HG03342 (cell line): ENCODE results near the gene NCAM1.

ENCODE experiments used
- ATAC-seq: cut with Tn5 transposase; IDR thresholded peaks from one replicate; pipeline ENCODE4 v1.9.1; 2021; ENCODE audit warnings: mild to moderate bottlenecking, moderate library complexity; ENCODE audit not compliant: unreplicated experiment

The NCAM1 gene

GRCh38 chr11:113121746-113122145 is 160.5 kb downstream of the NCAM1 start:
- no peak for ATAC-seq

DNA sequence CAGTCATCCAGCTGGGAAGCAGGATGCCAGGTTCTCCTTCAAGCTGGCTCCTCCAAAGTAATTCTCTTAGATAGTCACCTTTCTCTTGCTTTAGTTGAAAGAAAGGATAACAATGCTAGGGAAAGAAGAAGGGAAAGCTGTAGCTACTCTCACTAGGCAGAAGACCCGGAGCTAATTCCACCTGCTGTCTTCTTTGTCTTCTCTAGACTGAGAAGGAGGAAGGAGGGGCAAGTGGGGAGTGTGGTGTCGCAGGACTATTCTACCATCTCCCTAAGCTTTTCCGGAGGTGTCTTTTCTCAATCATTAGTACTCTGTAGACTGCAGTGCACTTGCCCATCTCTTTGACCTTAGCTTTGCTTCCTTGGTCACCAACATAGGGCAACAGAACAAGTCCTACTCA is 162.8 kb downstream of the NCAM1 start:
- no peak for ATAC-seq

DNA sequence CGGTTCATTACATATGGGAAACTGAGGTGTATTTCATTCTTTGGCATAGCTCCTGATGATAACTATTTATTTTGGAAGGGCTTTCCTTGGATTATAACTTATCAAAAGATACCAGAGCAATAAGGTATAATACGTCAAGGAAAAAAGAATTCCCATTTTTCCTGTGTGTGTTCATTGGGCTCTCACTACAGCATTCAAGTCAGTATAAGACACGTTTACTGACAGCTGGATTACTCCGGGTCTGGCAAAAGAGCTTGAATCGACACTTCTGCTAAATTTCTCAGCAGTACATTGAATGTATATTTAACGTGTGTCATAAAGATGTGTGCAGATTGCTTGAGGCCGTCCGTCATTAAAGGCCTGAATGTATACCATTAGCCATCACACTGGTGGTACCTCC is 163.4 kb downstream of the NCAM1 start:
- no peak for ATAC-seq

DNA sequence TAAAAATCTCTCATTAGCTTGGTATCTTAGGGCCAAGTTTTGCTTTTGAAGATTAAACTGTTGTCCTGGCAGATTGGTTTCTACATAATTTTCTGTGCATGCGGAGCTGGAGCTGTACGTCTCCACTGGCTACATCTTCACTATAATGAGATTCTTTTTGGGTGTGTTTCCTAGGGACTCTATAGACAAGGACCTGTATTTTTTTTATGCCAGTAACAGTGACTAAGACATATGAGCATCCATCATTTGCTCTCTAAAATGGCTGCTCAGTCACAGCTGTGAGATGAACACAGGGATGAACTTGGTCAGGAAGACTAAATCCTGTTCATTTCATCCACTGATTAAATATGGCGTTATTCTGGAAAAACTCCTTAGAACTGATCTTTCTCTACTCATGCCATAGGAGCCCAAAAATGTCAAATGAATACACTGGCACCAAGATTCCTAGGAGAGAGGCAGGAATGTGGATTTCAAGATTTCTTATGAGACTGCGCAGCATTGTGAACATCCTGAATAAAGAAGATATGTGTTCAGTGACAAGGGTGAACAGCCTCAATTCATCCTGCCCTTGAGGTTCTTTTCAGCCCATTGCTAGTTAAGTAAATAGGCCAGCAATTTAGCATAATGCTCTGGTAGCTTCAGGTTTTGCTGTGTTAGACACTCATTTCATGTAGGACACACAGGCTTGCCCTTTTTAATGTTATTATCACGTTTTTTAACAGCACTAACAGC is 168.2 kb downstream of the NCAM1 start:
- ATAC-seq, result no peak

- no peak for ATAC-seq
These were observed 170.0 kb downstream of the NCAM1 start for GRCh38 chr11:113131036-113131775.

DNA sequence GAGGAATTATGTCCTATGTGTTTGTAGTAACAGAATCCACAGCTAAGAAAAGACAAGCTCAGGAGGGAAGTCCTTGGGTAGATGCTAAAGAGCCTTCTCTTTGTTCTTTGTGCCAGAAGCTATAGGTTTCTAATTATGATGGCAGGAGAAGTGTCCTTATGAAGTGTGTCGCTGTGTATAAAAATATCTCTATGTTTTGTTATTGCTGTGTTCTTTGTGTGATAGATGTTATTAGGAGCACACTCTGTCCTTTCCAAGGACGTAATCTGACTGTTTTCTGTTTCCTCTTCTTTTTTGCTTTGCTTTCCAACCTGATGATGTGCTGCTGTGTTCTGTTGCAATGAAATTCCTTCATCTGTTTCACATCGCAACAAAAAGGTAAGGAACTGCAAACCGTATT is 171.9 kb downstream of the NCAM1 start:
- no peak for ATAC-seq

- ATAC-seq, result no peak
These were observed 173.4 kb downstream of the NCAM1 start for GRCh38 chr11:113134626-113135025.

DNA sequence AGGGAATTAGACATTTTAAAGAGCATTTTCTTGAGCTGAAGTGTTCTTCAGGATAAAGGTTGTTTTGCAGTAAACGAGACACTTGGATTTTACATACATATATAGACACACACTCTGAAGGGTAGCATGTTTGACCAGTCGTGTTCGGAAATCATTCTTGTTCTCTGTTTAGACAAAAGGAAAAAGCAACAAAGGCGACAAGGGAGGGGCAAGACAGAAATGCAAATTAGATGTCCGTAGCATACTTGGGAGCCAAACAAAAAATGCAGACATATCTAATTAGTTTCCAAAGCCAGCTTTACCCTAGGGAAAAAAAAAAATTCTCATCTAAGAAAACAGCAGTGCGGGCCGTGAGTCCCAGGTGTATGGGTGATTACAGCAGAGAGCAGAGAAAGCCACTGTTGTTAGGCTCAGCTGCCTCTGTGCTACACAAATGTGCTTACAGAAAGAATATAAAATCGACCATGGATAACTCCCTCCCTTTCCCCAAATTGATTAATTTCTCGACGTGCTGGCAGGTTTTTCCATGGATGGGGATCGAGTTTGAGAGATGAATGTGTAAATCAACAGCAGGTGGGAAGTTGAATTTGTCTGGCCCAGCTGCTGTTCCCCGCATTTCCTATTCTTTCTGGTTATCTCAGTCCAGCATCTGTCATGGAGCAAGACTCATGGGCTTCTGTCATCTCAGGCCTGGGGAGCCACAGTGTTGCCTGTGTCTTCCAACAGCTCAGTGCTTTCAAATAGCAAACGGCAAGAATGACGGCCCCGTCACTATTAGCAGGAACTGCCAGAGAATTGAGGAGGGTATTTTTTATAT is 176.7 kb downstream of the NCAM1 start:
- ATAC-seq, result no peak

- ATAC-seq, result no peak
These were observed 177.5 kb downstream of the NCAM1 start for GRCh38 chr11:113138731-113139130.

DNA sequence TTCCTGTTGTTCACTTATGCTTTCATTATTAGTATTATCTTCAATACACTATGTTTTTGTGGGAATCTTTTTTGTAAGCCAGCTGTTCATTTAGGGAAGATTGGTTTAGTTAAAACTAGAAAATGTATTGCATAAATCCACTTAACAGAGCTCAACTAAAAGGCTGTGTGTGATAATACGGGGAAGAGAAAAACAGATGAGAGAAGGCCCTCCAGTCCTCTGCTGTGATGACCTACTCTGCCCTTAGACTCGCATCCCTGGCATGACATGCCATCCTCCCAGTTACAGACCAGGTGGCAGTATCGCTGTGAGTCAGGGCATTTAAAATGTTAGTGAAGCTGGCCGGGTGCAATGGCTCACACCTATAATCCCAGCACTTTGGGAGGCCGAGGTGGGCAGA is 179.8 kb downstream of the NCAM1 start:
- ATAC-seq, result no peak

DNA sequence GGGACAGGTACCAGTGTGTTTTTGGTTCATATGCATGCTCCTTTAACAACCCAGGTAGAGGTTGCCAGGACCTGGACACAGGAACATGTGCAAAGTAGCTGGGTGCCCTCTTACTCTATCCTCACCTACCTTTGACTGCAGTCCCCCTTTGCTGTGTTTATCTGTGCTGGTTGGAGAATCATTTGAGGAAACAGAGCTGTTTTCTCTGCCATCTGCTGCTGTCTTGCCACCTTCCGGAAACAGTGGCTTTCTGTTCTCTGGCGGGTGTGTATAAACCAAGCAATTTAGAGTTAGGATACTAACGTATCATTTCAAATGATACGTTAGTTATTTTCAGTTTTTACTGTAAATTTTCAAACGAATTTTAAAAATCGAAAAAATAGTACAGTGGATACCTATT is 181.3 kb downstream of the NCAM1 start:
- no peak for ATAC-seq

DNA sequence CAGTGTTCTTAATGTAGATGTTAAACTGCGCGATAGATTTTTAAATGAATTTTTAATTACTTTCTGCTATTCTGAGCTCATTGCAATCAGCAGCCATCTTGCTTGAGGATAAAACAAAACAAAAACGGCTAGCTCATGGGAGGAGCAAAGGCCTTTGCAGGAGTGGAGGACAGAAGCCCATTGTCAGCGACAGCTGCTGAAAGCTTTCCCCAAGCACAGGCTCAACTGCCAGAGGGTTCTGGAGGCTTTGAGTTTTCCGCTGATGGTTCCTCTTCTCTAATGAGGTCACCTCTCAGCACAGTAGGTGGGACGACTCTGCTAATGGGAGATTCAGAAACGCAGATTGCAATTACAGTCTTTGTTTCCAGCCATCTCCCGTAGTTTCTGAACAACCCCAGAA is 186.0 kb downstream of the NCAM1 start:
- no peak for ATAC-seq

DNA sequence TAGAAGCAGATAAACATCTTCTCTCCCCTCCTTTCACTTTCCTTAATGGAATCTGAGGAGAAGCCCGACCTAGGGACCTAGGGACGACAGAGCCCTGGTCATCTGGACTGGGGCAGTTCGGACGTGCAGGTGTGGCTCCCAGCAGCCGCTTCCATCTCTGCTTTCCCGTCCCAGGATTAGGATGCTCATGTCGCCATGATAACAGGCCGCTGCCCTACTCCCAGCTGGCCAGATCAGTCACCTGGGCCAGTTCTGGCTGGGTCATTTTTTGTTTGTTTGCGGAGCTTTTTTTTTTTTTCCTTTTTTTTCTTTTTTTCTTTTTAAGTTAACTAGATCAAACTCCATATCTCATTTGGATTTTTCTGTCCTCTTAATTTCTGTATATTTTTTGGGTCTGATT is 186.9 kb downstream of the NCAM1 start:
- no peak for ATAC-seq

- no peak for ATAC-seq
These were observed 187.4 kb downstream of the NCAM1 start for GRCh38 chr11:113148652-113149051.

GRCh38 chr11:113151521-113151920 is 190.3 kb downstream of the NCAM1 start:
- no peak for ATAC-seq

- no peak for ATAC-seq
These were observed 191.3 kb downstream of the NCAM1 start for GRCh38 chr11:113152500-113152899.

DNA sequence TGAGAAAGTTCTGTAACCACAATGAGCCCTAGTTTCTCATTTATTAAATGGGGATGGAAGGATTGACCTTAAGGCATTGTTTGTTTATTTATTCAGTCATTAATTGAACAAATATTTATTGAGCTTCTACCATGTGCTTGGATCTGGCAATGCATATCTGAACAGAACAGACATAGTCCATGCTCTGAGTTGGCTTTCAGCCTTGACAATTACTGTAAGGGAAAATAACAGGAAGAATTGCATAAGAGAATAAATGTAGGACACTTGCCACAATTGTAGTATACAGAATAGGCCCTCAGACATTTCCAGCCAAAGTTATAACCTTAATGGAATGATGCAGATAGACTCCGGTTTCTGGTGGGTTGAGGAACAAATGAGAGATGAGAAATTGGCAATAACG is 192.6 kb downstream of the NCAM1 start:
- no peak for ATAC-seq

DNA sequence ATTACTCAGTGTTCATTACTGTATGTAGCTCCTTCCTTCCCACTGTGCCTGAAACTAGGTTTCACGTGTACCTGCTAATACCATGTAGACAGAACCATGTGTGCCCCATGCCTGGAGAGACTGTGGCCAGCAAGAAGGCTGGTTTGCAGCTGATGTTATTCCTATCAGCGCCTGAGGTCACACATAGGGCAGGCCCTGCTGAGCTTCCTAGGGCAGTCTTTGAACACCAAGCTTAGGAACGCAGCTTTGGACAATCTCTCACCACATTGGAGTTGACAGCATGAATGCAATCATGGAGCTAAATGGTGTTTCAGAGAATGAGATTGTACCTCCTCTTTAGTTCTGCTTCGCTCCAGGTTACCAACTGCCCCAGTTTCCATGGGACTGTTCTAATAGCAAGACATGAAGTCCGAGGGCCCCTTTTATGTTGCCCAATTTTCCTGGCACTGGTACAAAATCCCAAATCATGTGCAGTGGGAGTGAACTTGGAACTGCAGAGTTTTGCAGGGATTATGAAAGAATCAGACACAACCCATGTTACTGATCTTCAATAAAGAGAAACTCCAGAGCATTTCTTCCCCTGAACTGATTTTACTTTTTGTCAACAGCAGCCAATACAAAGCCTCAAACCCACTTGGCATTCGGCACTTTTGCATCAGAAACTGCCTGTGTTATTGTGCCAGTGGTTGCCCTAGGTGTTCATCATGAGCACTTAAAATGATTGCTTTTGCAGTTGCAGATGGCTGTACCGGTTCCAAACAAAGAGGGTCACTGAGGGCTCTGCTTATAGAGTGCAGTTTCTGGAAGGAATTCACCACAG is 199.0 kb downstream of the NCAM1 start:
- no peak for ATAC-seq

GRCh38 chr11:113160808-113161124 is 199.5 kb downstream of the NCAM1 start:
- no peak for ATAC-seq

- ATAC-seq, result no peak
These were observed 200.7 kb downstream of the NCAM1 start for GRCh38 chr11:113161711-113162591.
